Muscle layer of colon (tissue), 2 donors: ENCODE measurements around the gene ACOXL.

Source experiments
- H3K27ac ChIP-seq: one replicate; pipeline ENCODE4 v1.7.0; 2013; ENCODE audit warnings: low read depth, mild to moderate bottlenecking, low read length, moderate library complexity
- H3K27me3 ChIP-seq, 2 donors: one replicate each; pipeline ENCODE4 v1.7.0; 2013; ENCODE audit warnings: low read length in 2 of 2, mild to moderate bottlenecking in 2 of 2; ENCODE audit not compliant: insufficient read depth in 2 of 2, control insufficient read depth in 1 of 2
- H3K36me3 ChIP-seq: one replicate; pipeline ENCODE4 v1.7.0; 2013; ENCODE audit warnings: mild to moderate bottlenecking, low read length; ENCODE audit not compliant: insufficient read depth
- H3K4me1 ChIP-seq: one replicate; pipeline ENCODE4 v1.7.0; 2013; ENCODE audit warnings: mild to moderate bottlenecking, low read length; ENCODE audit not compliant: insufficient read depth
- H3K4me3 ChIP-seq, 2 donors: one replicate each; pipeline ENCODE4 v1.7.0; 2013; ENCODE audit warnings: low read length in 2 of 2, low read depth in 1 of 2, mild to moderate bottlenecking in 1 of 2, moderate library complexity in 1 of 2
- H3K9ac ChIP-seq: one replicate; pipeline ENCODE4 v1.7.0; 2013; ENCODE audit warnings: low read length
- H3K9me3 ChIP-seq: one replicate; pipeline ENCODE4 v1.7.0; 2013; ENCODE audit warnings: mild to moderate bottlenecking, low read length
- donor health status: abdominal sarcoma.
- donor health status: Adenocarcinoma of cecum.

Gene ACOXL

DNA sequence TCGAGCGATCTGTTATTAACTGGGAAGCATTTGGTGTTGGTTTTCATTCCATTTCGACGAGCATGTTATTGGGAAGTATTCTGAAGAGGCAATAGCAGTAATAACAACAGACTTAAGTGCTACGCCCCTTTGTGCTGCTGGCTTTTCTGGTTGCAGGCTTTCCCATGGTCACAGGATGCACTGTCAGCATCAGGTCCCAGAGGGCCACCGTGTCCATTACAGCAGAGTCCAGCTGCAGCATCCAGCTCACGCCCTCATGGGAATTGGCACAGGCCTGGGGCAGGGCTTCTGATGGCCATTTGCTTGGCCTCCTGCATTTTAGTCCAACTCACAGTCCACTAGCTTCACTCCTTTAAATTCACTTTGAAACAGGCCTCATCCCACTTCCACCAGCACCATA is 432.7 kb downstream of the ACOXL start:
- Histone ChIP-seq H3K27me3 (no peaks in the 10 kb centered on the region), H3K9me3 (no peaks in the 10 kb centered on the region), H3K9ac (no peak overlapping the region), H3K36me3 (no peaks in the 10 kb centered on the region), H3K4me1 (peaks cover 8% of the 10 kb centered on the region), H3K27ac (no peak overlapping the region), H3K4me3 (no peak overlapping the region)

DNA sequence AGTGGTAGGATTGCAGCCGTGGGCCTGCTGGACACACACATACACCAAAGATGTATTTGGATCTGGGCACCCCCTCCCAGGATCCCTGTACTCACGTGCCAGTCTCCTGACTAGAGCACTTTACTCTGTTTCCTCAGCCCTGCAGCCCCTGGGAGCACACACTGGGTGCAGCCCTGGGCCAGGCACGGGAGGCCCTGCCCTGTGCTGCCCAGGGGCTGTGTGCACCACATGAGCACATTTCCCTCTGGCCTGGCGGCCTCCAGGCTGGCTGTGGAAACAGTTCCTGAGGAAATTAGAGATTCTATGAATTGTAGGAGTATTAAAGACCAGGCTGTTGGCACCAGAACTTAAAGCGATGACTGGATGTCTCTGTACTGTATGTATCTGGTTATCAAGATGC is 433.7 kb downstream of the ACOXL start:
- no peak overlapping the region for H3K9ac ChIP-seq
- no peak overlapping the region for H3K4me3 ChIP-seq
- no peak overlapping the region for H3K27ac ChIP-seq
- no peaks in the 10 kb centered on the region for H3K9me3 ChIP-seq
- no peaks in the 10 kb centered on the region for H3K36me3 ChIP-seq
- H3K27me3 ChIP-seq = no peaks in the 10 kb centered on the region
- peaks cover 8% of the 10 kb centered on the region for H3K4me1 ChIP-seq

DNA sequence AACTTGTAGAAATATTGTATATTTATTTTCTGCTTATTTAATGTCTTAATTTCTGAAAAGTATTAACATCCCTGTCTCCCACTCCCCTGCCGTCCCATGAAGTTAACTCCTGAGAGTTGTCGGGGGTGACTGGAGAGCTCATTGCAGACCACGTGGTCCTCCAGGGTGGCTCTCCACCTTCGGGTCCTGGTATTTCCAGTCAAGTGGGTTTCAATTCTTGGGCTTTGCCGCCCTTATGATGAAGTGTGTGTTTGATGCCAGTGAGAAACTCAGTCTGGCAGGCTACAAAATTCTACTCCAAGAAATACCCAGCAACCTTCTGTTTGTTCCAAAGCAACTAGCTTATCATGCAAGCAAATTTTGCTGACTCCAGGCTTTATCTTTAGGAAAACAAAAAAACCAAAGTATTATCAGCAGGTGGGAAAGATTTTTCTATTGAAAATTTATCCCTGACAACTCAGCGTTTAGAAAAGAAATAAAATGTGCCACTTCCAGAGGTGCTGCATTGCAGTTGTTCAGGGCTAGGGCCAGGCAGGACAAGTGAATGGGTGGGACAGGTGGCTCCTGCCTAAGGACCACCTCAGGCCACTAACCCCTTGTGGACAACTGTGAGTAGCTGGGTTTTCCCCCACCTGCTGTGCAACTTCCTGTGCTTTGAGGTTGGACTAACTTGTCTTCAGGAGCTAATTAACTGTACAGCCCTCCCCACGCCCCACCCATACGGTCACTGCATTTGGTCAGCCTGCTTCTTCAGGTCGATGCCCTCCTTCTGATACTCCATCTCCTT is 434.9 kb downstream of the ACOXL start:
- H3K27ac ChIP-seq = no peak overlapping the region
- peaks cover 8% of the 10 kb centered on the region for H3K4me1 ChIP-seq
- H3K4me3 ChIP-seq = no peak overlapping the region
- no peaks in the 10 kb centered on the region for H3K27me3 ChIP-seq
- H3K36me3 ChIP-seq = no peaks in the 10 kb centered on the region
- H3K9ac ChIP-seq = no peak overlapping the region
- no peaks in the 10 kb centered on the region for H3K9me3 ChIP-seq

DNA sequence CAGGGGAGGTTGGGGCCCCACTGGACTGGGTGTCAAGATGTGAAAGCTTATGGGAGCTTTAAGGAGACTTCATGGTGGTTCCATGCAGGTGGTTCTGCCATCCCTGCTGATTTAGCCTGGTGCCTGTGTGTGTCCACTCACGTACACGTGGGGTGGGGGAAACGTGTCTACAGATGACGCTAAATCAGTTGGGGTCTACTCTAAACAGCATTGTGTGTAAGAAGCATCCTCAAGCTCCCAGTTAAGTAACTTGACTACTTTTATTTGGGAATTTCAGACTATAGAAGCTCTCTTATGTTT is 435.4 kb downstream of the ACOXL start:
- H3K4me3 ChIP-seq = no peak overlapping the region
- peaks cover 8% of the 10 kb centered on the region for H3K4me1 ChIP-seq
- no peaks in the 10 kb centered on the region for H3K36me3 ChIP-seq
- no peak overlapping the region for H3K27ac ChIP-seq
- H3K9ac ChIP-seq = no peak overlapping the region
- H3K9me3 ChIP-seq = no peaks in the 10 kb centered on the region
- no peaks in the 10 kb centered on the region for H3K27me3 ChIP-seq
